Upper lobe of left lung (tissue), 6 donors: Measurements from ENCODE around the gene SLC4A2. TPM values are rescaled to one million over a fixed set of nuclear protein-coding genes. Genes with fewer than 3 reads are reported as not detected.

Source experiments
- ATAC-seq, 2 donors: fragments of 200-7000 bp; cut with Tn5 transposase; one replicate each; pipeline ENCODE4 v1.9.1; 2022; ENCODE audit warnings: mild to moderate bottlenecking in 2 of 2, moderate library complexity in 2 of 2; ENCODE audit not compliant: low FRiP score in 2 of 2
- DNase-seq, 2 donors: peaks; one replicate each; pipeline ENCODE4 v3.0.0-alpha.2; 2019 to 2020
- H3K27ac ChIP-seq, 4 donors: fragments of 200-600 bp; sonication (generic); one replicate each; pipeline ENCODE4 v1.5.1; 2016 to 2019
- H3K27me3 ChIP-seq, 4 donors: fragments of 200-600 bp; sonication (generic); one replicate each; pipeline ENCODE4 v1.5.1; 2017 to 2019
- H3K36me3 ChIP-seq, 4 donors: fragments of 200-600 bp; sonication (generic); one replicate each; pipeline ENCODE4 v1.5.1; 2016 to 2019
- H3K4me1 ChIP-seq, 4 donors: fragments of 200-600 bp; sonication (generic); one replicate each; pipeline ENCODE4 v1.5.1; 2018 to 2019
- H3K4me3 ChIP-seq, 4 donors: fragments of 200-600 bp; sonication (generic); one replicate each; pipeline ENCODE4 v1.5.1; 2017 to 2019; ENCODE audit warnings: mild to moderate bottlenecking in 2 of 4, moderate library complexity in 1 of 4
- H3K9me3 ChIP-seq, 4 donors: fragments of 200-600 bp; sonication (generic); one replicate each; pipeline ENCODE4 v1.5.1; 2018 to 2019
- EP300 ChIP-seq, 4 donors: sonication (generic); formaldehyde crosslinking; IDR thresholded peaks; one replicate each; pipeline ENCODE4 v1.5.1; 2017; ENCODE audit warnings: antibody characterized with exemption in 4 of 4, control low read depth in 2 of 4
- POLR2A ChIP-seq, 4 donors: fragments of 450-650 bp; IDR thresholded peaks; one replicate each; pipeline ENCODE4 v1.5.1; 2016 to 2017; ENCODE audit warnings: antibody characterized with exemption in 4 of 4, mild to moderate bottlenecking in 2 of 4
- POLR2AphosphoS5 ChIP-seq, 2 donors: sonication (generic); formaldehyde crosslinking; IDR thresholded peaks; one replicate each; pipeline ENCODE4 v1.5.1; 2017; ENCODE audit warnings: antibody characterized with exemption in 2 of 2
- WGBS, 2 donors: methylation state at CpG; one replicate each; pipeline ENCODE4 v1.1.5; 2017 to 2018; 5-methylcytosine and 5-hydroxymethylcytosine counted together
- total RNA-seq, 6 donors: library from RNA; depleted of rRNA in 4 of 6; stranded (reverse); fragments of >200 nt in 4 of 6; gene quantifications; one replicate each; pipeline versions ENCODE4 v1.1.0 to v1.2.1, GENCODE V29; 2016 to 2021
- TF ChIP-seq, protein P1 (sequence below), 6 experiments: fragments of 450-650 bp in 4 of 6; fragments of 200-600 bp in 2 of 6; sonication (generic) in 2 of 6; IDR thresholded peaks; one replicate each; pipeline ENCODE4 v1.5.1; 2016 to 2019; ENCODE audit warnings: antibody characterized with exemption in 6 of 6
- donor health status: DM: no; HTN: no; CAD: no; lungs with moderate emphysema.
- donor health status: DM: no; HTN: yes; CAD: no; lungs with severe emphysema.

Gene SLC4A2
- total RNA-seq, 6 donors from 2014 or later: 88.4 to 312 (median 188) TPM

- no peaks in the 10 kb centered on the region for H3K27me3 ChIP-seq
- ATAC-seq (no peak), DNase-seq (peak in 1 of 2 donors; percentile 86)
- peaks cover 0 to 18% (median 10%) of the 10 kb centered on the region in 4 donors for H3K36me3 ChIP-seq
- WGBS, 2 donors: 88 to 91% methylated on average over 30 to 38 of the region's 38 CpGs
- H3K9me3 ChIP-seq: no peaks in the 10 kb centered on the region
- no peak for TF ChIP-seq POLR2A (IDR thresholded peaks at IDR 0.05)
- no peak for TF ChIP-seq POLR2AphosphoS5 (IDR thresholded peaks at IDR 0.05)
- TF ChIP-seq, protein P1, sequence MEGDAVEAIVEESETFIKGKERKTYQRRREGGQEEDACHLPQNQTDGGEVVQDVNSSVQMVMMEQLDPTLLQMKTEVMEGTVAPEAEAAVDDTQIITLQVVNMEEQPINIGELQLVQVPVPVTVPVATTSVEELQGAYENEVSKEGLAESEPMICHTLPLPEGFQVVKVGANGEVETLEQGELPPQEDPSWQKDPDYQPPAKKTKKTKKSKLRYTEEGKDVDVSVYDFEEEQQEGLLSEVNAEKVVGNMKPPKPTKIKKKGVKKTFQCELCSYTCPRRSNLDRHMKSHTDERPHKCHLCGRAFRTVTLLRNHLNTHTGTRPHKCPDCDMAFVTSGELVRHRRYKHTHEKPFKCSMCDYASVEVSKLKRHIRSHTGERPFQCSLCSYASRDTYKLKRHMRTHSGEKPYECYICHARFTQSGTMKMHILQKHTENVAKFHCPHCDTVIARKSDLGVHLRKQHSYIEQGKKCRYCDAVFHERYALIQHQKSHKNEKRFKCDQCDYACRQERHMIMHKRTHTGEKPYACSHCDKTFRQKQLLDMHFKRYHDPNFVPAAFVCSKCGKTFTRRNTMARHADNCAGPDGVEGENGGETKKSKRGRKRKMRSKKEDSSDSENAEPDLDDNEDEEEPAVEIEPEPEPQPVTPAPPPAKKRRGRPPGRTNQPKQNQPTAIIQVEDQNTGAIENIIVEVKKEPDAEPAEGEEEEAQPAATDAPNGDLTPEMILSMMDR (IDR thresholded peaks at IDR 0.05): no peak
- TF ChIP-seq EP300 (IDR thresholded peaks at IDR 0.05): no peak
- no peak overlapping the region for H3K4me3 ChIP-seq
- no peak overlapping the region for H3K27ac ChIP-seq
- H3K4me1 ChIP-seq: peaks cover 11 to 36% (median 12%) of the 10 kb centered on the region in 4 donors
Measured at GRCh38 chr7:151048911-151049463, 10.4 kb upstream of the SLC4A2 start.

GRCh38 chr7:151051108-151051507 lies 8.3 kb upstream of the SLC4A2 start:
- H3K36me3 ChIP-seq: peaks cover 0 to 3% (median 0%) of the 10 kb centered on the region in 4 donors
- H3K27me3 ChIP-seq: no peaks in the 10 kb centered on the region
- peaks cover 11 to 36% (median 12%) of the 10 kb centered on the region in 4 donors for H3K4me1 ChIP-seq
- H3K9me3 ChIP-seq: no peaks in the 10 kb centered on the region
- TF ChIP-seq EP300 (IDR thresholded peaks at IDR 0.05) (no peak), POLR2AphosphoS5 (IDR thresholded peaks at IDR 0.05) (peak in 1 of 2 donors; percentile 6), POLR2A (IDR thresholded peaks at IDR 0.05) (no peak)
- TF ChIP-seq, protein P1 (IDR thresholded peaks at IDR 0.05): no peak
- H3K4me3 ChIP-seq: peak overlapping the region in 1 of 4 donors; percentile 3
- H3K27ac ChIP-seq: no peak overlapping the region
- ATAC-seq (peak in 1 of 2 donors; percentile 69), DNase-seq (peak in 1 of 2 donors; percentile 94)
- WGBS, 2 donors: 5 to 6% methylated on average over 13 to 34 of the region's 50 CpGs

GRCh38 chr7:151053096-151053495 lies 6.3 kb upstream of the SLC4A2 start:
- H3K9me3 ChIP-seq: no peaks in the 10 kb centered on the region
- DNase-seq: no peak
- TF ChIP-seq, protein P1 (IDR thresholded peaks at IDR 0.05): no peak
- no peak for TF ChIP-seq EP300 (IDR thresholded peaks at IDR 0.05)
- TF ChIP-seq POLR2A (IDR thresholded peaks at IDR 0.05): no peak
- no peak overlapping the region for H3K27ac ChIP-seq
- H3K4me1 ChIP-seq: peaks cover 18 to 39% (median 21%) of the 10 kb centered on the region in 4 donors
- H3K36me3 ChIP-seq: peaks cover 0 to 3% (median 0%) of the 10 kb centered on the region in 4 donors
- 53 to 62% methylated on average over 3 to 4 of the region's 4 CpGs for WGBS, 2 donors
- H3K27me3 ChIP-seq: no peaks in the 10 kb centered on the region
- H3K4me3 ChIP-seq: no peak overlapping the region
- no peak for ATAC-seq

GRCh38 chr7:151053751-151054150 lies 5.6 kb upstream of the SLC4A2 start:
- H3K9me3 ChIP-seq: no peaks in the 10 kb centered on the region
- DNase-seq: peak in 1 of 2 donors; percentile 72
- H3K27ac ChIP-seq: no peak overlapping the region
- H3K4me3 ChIP-seq: no peak overlapping the region
- no peaks in the 10 kb centered on the region for H3K27me3 ChIP-seq
- WGBS, 2 donors: 86 to 92% methylated on average over 6 to 8 of the region's 8 CpGs
- peaks cover 0 to 3% (median 0%) of the 10 kb centered on the region in 4 donors for H3K36me3 ChIP-seq
- peaks cover 22 to 45% (median 25%) of the 10 kb centered on the region in 4 donors for H3K4me1 ChIP-seq
- TF ChIP-seq EP300 (IDR thresholded peaks at IDR 0.05): no peak
- TF ChIP-seq, protein P1 (IDR thresholded peaks at IDR 0.05): no peak
- TF ChIP-seq POLR2A (IDR thresholded peaks at IDR 0.05): no peak
- no peak for TF ChIP-seq POLR2AphosphoS5 (IDR thresholded peaks at IDR 0.05)
- no peak for ATAC-seq

DNA sequence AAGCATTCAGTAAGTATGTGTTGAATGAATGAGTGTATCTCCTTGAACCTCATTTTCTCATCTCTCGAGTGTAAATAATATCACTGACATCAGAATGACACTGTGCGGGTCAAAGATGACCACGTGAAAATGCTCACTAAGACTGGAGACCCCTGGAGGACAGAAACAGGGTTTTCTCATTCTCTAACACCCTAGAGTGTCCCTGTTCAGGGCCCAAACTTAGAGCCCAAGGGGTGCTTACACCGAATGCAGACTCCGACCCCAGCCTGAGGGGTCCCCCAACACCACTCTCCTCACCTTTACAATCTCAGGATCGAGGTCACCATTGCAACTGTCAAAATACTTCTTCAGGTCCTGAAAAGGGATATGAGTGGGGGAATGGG lies 3.1 kb upstream of the SLC4A2 start:
- peaks cover 0 to 3% (median 0%) of the 10 kb centered on the region in 4 donors for H3K36me3 ChIP-seq

More for the DNA sequence above, 3.1 kb upstream of the SLC4A2 start:
- Histone ChIP-seq H3K4me3 (no peak overlapping the region), H3K4me1 (peaks cover 32 to 55% (median 37%) of the 10 kb centered on the region in 4 donors), H3K27ac (no peak overlapping the region), H3K9me3 (no peaks in the 10 kb centered on the region), H3K27me3 (no peaks in the 10 kb centered on the region)
- TF ChIP-seq POLR2A (IDR thresholded peaks at IDR 0.05): no peak
- no peak for TF ChIP-seq POLR2AphosphoS5 (IDR thresholded peaks at IDR 0.05)
- TF ChIP-seq, protein P1 (IDR thresholded peaks at IDR 0.05): no peak
- no peak for TF ChIP-seq EP300 (IDR thresholded peaks at IDR 0.05)
- ATAC-seq (no peak), DNase-seq (no peak)
- WGBS, 2 donors: 94% methylated on average over 4 to 6 of the region's 6 CpGs
